ENCODE results near the gene PRR19.

PRR19 gene

GRCh38 chr19:42351079-42351735 lies 49.3 kb downstream of the PRR19 start:
- DNase-seq (ENCODE audit: low read depth) = no peak

- no peak for DNase-seq (ENCODE audit: low read depth)
Observed at GRCh38 chr19:42352301-42353259, 50.6 kb downstream of the PRR19 start.

GRCh38 chr19:42353341-42354015 lies 51.5 kb downstream of the PRR19 start:
- no peak for DNase-seq (ENCODE audit: low read depth)

- no peak for DNase-seq (ENCODE audit: low read depth)
Observed at GRCh38 chr19:42355896-42356295, 54.0 kb downstream of the PRR19 start.

- DNase-seq (ENCODE audit: low read depth) = no peak
Observed at GRCh38 chr19:42356686-42357085, 54.8 kb downstream of the PRR19 start.

- DNase-seq (ENCODE audit: low read depth) = no peak
Observed at GRCh38 chr19:42357290-42357689, 55.4 kb downstream of the PRR19 start.

All from stimulated activated CD8-positive, alpha-beta memory T cell treated with anti-CD3 and anti-CD28 coated beads, Interleukin-15, amount 100 ng/mL, for 24 hours (primary cell).